ENCODE measurements around the gene SELENOH.

SELENOH gene

GRCh38 chr11:57786436-57786835 lies 45.1 kb downstream of the SELENOH start:
- FAIRE-seq = no peak

DNA sequence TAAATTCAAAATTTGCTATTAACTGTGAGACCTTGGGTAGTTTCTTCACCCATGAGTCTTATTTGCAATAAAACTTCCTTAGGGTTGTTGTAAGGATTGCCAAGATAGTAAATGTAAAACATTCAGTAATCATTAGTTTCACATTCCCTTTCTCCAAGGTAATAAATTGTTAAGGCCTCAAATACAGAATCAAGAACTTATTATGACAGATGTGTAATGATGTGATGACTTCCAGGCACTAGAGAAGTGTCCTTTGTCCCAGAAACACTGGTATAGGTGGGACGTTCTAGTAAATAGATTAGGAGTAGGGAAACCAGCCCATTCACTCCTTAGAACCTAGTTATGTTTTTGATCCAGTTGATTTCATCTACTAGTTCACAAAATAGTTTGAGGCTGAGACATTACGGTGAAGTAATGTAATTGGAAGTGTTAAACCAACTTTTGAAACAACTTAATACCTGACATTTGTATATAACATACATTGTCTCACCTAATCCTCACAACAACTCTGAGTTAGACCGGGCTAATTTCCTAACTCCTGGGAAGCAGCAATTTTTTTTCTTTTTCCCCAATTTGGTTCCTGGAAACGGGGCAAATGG lies 45.8 kb downstream of the SELENOH start:
- no peak for FAIRE-seq

GRCh38 chr11:57787920-57788702 lies 46.8 kb downstream of the SELENOH start:
- FAIRE-seq = no peak

- FAIRE-seq = no peak
Measured at GRCh38 chr11:57788703-57789088, 47.4 kb downstream of the SELENOH start.

DNA sequence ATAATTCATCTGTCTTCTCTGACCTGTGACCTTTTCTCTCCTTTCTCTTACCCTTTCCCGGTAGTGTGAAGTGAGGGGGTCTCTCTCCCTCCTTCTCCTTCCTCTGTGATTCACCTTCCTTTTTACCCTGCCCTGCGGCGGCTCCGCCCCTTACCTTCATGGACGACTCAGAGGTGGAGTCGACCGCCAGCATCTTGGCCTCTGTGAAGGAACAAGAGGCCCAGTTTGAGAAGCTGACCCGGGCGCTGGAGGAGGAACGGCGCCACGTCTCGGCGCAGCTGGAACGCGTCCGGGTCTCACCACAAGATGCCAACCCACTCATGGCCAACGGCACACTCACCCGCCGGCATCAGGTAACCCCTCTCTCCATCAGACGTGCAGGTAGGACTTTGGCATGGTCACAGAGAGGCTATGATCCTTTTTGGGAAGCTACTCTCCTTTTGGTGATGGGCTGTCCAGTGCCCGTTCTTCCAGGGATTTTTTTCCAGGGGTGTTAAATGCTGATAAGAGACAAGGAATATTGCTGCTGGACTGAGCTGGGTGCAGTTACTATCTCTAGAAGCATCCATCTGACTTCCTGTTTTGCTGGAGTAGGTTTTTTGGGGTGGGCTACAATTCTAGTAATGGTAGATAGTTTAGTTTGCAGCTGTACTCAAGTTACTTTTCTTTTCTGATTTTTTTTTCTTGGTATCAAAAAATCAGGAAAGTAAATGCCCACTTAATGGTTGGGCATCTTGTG lies 50.2 kb downstream of the SELENOH start:
- no peak for FAIRE-seq

GRCh38 chr11:57792060-57792541 lies 50.8 kb downstream of the SELENOH start:
- FAIRE-seq = no peak

- no peak for FAIRE-seq
Measured at GRCh38 chr11:57792870-57793269, 51.6 kb downstream of the SELENOH start.
